Measurements from ENCODE around the gene PLD4.
"Not testable (repeated sequence)": the region's sequence is repeated elsewhere in the genome, so short reads cannot be mapped to it uniquely, and the experiment has no call there.

The PLD4 gene

GRCh38 chr14:104942586-104942985, 17.9 kb downstream of the PLD4 start:
- no peak overlapping the region for H3K4me3 ChIP-seq (ENCODE audit: low read depth, low read length)
- DNase-seq (ENCODE audit: low read depth) = no peak
- TF ChIP-seq CTCF (IDR thresholded peaks at IDR 0.05; ENCODE audit: low read depth, low read length, missing control alignments) = no peak

- not testable (repeated sequence) for DNase-seq (ENCODE audit: low read depth)
These were observed 18.7 kb downstream of the PLD4 start for GRCh38 chr14:104943216-104944015.

GRCh38 chr14:104944016-104944308, 19.3 kb downstream of the PLD4 start:
- H3K4me3 ChIP-seq (ENCODE audit: low read depth, low read length); DNase-seq (ENCODE audit: low read depth): not testable (repeated sequence)

More at GRCh38 chr14:104943216-104944015, 18.7 kb downstream of the PLD4 start:
- H3K4me3 ChIP-seq (ENCODE audit: low read depth, low read length) = not testable (repeated sequence)

- DNase-seq (ENCODE audit: low read depth); H3K4me3 ChIP-seq (ENCODE audit: low read depth, low read length): not testable (repeated sequence)
These were observed 19.9 kb downstream of the PLD4 start for GRCh38 chr14:104944436-104945205.

GRCh38 chr14:104945266-104945665, 20.6 kb downstream of the PLD4 start:
- not testable (repeated sequence) for H3K4me3 ChIP-seq (ENCODE audit: low read depth, low read length); DNase-seq (ENCODE audit: low read depth)

GRCh38 chr14:104945986-104946965, 21.6 kb downstream of the PLD4 start:
- H3K4me3 ChIP-seq (ENCODE audit: low read depth, low read length); DNase-seq (ENCODE audit: low read depth): not testable (repeated sequence)

GRCh38 chr14:104947201-104947600, 22.5 kb downstream of the PLD4 start:
- not testable (repeated sequence) for H3K4me3 ChIP-seq (ENCODE audit: low read depth, low read length); DNase-seq (ENCODE audit: low read depth)

GRCh38 chr14:104947881-104948735, 23.4 kb downstream of the PLD4 start:
- DNase-seq (ENCODE audit: low read depth); H3K4me3 ChIP-seq (ENCODE audit: low read depth, low read length): not testable (repeated sequence)

- DNase-seq (ENCODE audit: low read depth) = no peak
- TF ChIP-seq CTCF (IDR thresholded peaks at IDR 0.05; ENCODE audit: low read depth, low read length, missing control alignments) = no peak
- H3K4me3 ChIP-seq (ENCODE audit: low read depth, low read length) = no peak overlapping the region
These were observed 24.0 kb downstream of the PLD4 start for GRCh38 chr14:104948736-104949031.

GRCh38 chr14:104949406-104949955, 24.8 kb downstream of the PLD4 start:
- DNase-seq (ENCODE audit: low read depth); H3K4me3 ChIP-seq (ENCODE audit: low read depth, low read length): not testable (repeated sequence)

Measured in GM12864 (cell line).